Lower lobe of right lung (tissue), 2 donors: Measurements from ENCODE around the gene EIPR1. TPM values are rescaled to one million over a fixed set of nuclear protein-coding genes. Genes with fewer than 3 reads are reported as not detected.
"Not testable (repeated sequence)": the region's sequence is repeated elsewhere in the genome, so short reads cannot be mapped to it uniquely, and the experiment has no call there.

Experiments used
- ATAC-seq, 2 donors: fragments of 200-7000 bp; cut with Tn5 transposase; one replicate each; pipeline ENCODE4 v1.9.1; 2020 to 2022; ENCODE audit warnings: mild to moderate bottlenecking in 2 of 2, moderate library complexity in 2 of 2
- DNase-seq: peaks from one replicate; pipeline ENCODE4 v3.0.0-alpha.2; 2020
- H3K27ac ChIP-seq: fragments of 200-600 bp; one replicate; pipeline ENCODE4 v1.8.0; 2022
- H3K27me3 ChIP-seq: fragments of 200-600 bp; one replicate; pipeline ENCODE4 v1.8.0; 2022; ENCODE audit warnings: low read depth
- H3K36me3 ChIP-seq: fragments of 200-600 bp; one replicate; pipeline ENCODE4 v1.8.0; 2022; ENCODE audit warnings: mild to moderate bottlenecking
- H3K4me1 ChIP-seq: fragments of 200-600 bp; one replicate; pipeline ENCODE4 v1.8.0; 2022
- H3K4me3 ChIP-seq: fragments of 200-600 bp; one replicate; pipeline ENCODE4 v1.8.0; 2022; ENCODE audit warnings: mild to moderate bottlenecking
- H3K9me3 ChIP-seq: fragments of 200-600 bp; one replicate; pipeline ENCODE4 v1.8.0; 2022
- intact Hi-C: fragments of 100-400 bp; cut with DNase I; formaldehyde crosslinking; loops from one replicate; pipeline ENCODE4 v1.11.0; 2022
- total RNA-seq: library from RNA; stranded (reverse); fragmentation: NEBNext Ultra II Directional; extraction: Animal tissue kit (Norgen Biotek cat#: 25700); gene quantifications from one replicate; pipeline ENCODE4 v1.2.1, GENCODE V29; 2021
- TF ChIP-seq, protein P1 (sequence below): fragments of 200-600 bp; IDR thresholded peaks from one replicate; pipeline ENCODE4 v1.8.0; 2022; ENCODE audit warnings: antibody characterized with exemption, mild to moderate bottlenecking
- donor health status: DM: no; HTN: yes; CAD: no; lungs with severe emphysema.

The EIPR1 gene
- total RNA-seq, 1 donor from 2014 or later, result 14.9 TPM

DNA sequence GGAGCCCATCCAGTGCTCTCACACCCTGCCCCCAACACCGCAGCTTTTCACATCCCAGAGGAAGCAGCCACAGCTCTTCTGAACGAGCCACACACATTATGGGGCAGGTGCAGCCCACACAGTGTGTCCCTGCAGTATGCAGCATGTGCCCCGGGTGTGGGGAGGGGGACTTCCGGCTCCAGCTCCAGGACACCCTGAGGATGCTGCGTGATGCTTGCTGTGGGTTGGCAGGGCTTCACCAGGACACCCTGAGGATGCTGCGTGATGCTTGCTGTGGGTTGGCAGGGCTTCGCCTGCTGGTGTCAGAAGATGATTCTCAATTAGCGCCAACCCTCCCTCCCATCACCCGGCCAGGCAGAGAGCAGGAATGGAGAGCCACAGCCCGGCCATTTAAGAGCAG, 193.9 kb downstream of the EIPR1 start:
- Histone ChIP-seq H3K27me3 (no peaks in the 10 kb centered on the region), H3K27ac (no peak overlapping the region), H3K9me3 (no peaks in the 10 kb centered on the region), H3K4me3 (no peak overlapping the region), H3K36me3 (peaks cover 7% of the 10 kb centered on the region), H3K4me1 (no peaks in the 10 kb centered on the region)
- TF ChIP-seq, protein P1, sequence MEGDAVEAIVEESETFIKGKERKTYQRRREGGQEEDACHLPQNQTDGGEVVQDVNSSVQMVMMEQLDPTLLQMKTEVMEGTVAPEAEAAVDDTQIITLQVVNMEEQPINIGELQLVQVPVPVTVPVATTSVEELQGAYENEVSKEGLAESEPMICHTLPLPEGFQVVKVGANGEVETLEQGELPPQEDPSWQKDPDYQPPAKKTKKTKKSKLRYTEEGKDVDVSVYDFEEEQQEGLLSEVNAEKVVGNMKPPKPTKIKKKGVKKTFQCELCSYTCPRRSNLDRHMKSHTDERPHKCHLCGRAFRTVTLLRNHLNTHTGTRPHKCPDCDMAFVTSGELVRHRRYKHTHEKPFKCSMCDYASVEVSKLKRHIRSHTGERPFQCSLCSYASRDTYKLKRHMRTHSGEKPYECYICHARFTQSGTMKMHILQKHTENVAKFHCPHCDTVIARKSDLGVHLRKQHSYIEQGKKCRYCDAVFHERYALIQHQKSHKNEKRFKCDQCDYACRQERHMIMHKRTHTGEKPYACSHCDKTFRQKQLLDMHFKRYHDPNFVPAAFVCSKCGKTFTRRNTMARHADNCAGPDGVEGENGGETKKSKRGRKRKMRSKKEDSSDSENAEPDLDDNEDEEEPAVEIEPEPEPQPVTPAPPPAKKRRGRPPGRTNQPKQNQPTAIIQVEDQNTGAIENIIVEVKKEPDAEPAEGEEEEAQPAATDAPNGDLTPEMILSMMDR, result no peak
- DNase-seq, result peak; percentile 24
- intact Hi-C loops, result no loop called here
- no peak for ATAC-seq

DNA sequence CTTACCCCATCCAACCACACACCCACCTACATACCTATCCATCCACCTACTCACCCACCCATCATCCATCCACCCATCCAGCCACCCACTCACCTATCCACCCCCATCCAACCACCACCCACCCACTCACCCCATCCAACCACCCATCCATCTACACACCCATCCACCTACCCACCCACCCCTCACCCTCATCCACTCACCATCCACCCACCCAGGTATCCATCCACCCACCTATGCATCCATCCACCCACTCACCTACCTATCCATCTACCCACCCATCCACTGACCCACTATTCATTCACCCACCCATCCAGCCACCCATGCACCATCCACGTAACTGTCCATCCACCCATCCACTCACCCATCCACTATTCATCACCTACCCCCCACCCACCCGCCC, 194.8 kb downstream of the EIPR1 start:
- DNase-seq (no peak), ATAC-seq (no peak)
- no peak overlapping the region for H3K27ac ChIP-seq
- no peaks in the 10 kb centered on the region for H3K9me3 ChIP-seq
- no peaks in the 10 kb centered on the region for H3K27me3 ChIP-seq
- H3K4me1 ChIP-seq, result no peaks in the 10 kb centered on the region
- no peaks in the 10 kb centered on the region for H3K36me3 ChIP-seq
- TF ChIP-seq, protein P1, result no peak
- intact Hi-C loops, result no loop called here
- no peak overlapping the region for H3K4me3 ChIP-seq

DNA sequence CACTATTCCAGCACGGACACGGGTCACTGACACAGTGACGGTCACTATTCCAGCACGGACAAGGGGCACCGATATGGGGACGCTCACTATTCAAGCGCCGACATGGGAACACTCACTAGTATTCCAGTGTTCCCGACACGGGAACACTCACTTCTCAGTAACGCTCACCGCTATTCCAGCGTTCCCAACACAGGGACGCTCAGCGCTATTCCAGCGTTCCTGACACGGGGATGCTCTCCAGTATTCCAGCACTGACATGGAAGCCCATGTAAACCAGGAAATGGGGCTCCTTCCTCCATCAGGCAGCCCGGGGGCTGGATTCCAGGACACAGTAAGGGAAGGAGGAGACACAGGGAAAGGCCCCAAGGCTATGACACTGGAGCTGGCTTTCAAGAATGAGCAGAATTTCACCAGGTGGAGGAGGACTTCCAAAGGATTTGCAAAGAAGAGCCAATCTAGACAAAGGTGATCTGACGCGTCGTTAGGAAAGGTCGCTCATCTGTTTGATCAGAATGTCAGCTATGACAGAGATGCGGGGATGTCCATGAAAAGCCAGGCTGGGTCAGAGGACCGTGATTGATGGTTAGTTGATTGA, 196.1 kb downstream of the EIPR1 start:
- intact Hi-C loops, result no loop called here
- no peaks in the 10 kb centered on the region for H3K9me3 ChIP-seq
- no peak overlapping the region for H3K4me3 ChIP-seq
- H3K4me1 ChIP-seq, result no peaks in the 10 kb centered on the region
- H3K36me3 ChIP-seq, result peaks cover 9% of the 10 kb centered on the region
- TF ChIP-seq, protein P1, result no peak
- no peaks in the 10 kb centered on the region for H3K27me3 ChIP-seq
- ATAC-seq, result no peak
- no peak for DNase-seq
- no peak overlapping the region for H3K27ac ChIP-seq

DNA sequence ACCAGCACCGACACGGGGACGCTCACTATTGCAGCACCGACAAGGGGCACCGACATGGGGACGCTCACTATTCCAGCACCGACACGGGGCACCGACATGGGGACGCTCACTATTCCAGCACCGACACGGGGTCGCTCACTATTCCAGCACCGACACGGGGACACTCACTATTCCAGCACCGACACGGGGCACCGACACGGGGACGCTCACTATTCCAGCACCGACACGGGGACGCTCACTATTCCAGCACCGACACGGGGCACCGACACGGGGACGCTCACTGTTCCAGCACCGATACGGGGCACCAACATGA, 196.8 kb downstream of the EIPR1 start:
- H3K27ac ChIP-seq, H3K9me3 ChIP-seq, H3K27me3 ChIP-seq, DNase-seq, intact Hi-C loops, H3K4me1 ChIP-seq, H3K4me3 ChIP-seq: not testable (repeated sequence)
- ATAC-seq, result peak; percentile 53 to 57
- peaks cover 10% of the 10 kb centered on the region for H3K36me3 ChIP-seq

DNA sequence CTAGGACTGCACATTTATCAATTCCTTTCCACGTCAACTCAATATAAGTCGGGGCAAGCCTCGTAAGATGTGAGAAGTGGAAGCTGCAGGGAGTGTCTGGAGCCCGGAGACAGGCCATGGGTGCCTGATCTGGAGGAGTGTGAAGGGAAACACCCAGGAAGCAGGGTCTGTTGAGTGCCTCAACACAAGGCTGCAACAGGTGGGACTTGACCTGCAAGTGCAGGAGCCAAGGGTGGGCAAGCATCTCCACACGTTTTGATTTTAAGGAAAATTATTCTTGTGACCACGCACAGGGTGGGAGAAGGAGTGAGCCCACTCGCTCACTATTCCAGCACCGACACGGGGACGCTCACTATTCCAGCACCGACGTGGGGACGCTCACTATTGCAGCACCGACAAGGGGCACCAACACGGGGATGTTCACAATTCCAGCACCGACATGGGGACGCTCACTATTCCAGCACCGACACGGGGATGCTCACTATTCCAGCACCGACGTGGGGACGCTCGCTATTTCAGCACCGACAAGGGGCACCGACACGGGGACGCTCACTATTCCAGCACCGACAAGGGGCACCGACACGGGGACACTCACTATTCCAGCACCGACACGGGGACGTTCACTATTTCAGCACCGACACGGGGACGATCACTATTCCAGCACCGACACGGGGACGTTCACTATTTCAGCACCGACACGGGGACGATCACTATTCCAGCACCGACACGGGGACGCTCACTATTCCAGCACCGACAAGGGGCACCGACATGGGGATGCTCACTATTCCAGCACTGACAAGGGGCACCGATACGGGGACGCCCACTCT, 197.3 kb downstream of the EIPR1 start:
- Histone ChIP-seq H3K4me3 (no peak overlapping the region), H3K27ac (no peak overlapping the region), H3K27me3 (no peaks in the 10 kb centered on the region), H3K36me3 (peaks cover 10% of the 10 kb centered on the region), H3K4me1 (no peaks in the 10 kb centered on the region), H3K9me3 (no peaks in the 10 kb centered on the region)
- TF ChIP-seq, protein P1, result no peak
- DNase-seq (no peak), ATAC-seq (peak; percentile 51 to 70)
- intact Hi-C loops, result no loop called here

DNA sequence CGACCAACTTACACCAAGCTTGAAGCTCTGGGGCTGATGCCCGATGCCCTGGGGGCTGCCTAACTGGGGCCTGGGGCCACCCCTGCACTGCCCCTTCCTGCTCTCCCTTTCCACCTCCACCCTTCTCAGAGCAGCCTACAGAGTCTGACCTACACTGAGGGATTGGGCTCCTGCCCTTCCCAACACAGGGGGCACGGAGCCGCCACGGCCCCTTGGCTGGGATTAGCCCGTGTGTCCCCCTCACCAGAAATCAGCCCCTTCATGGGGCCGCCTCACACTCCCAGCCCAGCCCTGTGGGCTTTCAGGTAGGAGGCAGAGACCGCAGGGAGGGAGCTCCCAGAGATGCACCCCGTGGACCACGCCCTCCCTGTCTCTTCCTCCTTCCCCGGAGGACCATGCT, 198.0 kb downstream of the EIPR1 start:
- peaks cover 10% of the 10 kb centered on the region for H3K36me3 ChIP-seq
- TF ChIP-seq, protein P1, result no peak
- intact Hi-C loops, result no loop called here
- DNase-seq, result no peak
- H3K4me3 ChIP-seq, result no peak overlapping the region
- H3K9me3 ChIP-seq, result no peaks in the 10 kb centered on the region
- no peaks in the 10 kb centered on the region for H3K4me1 ChIP-seq
- ATAC-seq, result no peak
- no peaks in the 10 kb centered on the region for H3K27me3 ChIP-seq
- H3K27ac ChIP-seq, result no peak overlapping the region
